Right atrium auricular region (tissue), 2 donors: ENCODE measurements around the gene PDIA6. TPM values are rescaled to one million over a fixed set of nuclear protein-coding genes. Genes with fewer than 3 reads are reported as not detected.
A peak's percentile ranks its signal among the peaks of the same experiment; 100 is the strongest.

Experiments used
- DNase-seq: peaks from one replicate; pipeline ENCODE4 v3.0.0-alpha.2; 2019; ENCODE audit warnings: low spot score
- H3K27ac ChIP-seq, 2 donors: fragments of 200-600 bp; sonication (generic); 1 replicate in 1 of 2; 2 replicates in 1 of 2; pipeline ENCODE4 v1.5.1; 2016 to 2019
- H3K27me3 ChIP-seq, 2 donors: fragments of 200-600 bp; sonication (generic); one replicate each; pipeline versions ENCODE4 v1.5.1 to v1.6.0; 2017 to 2019
- H3K36me3 ChIP-seq: fragments of 200-600 bp; sonication (generic); one replicate; pipeline ENCODE4 v1.5.1; 2016
- H3K4me1 ChIP-seq, 2 donors: fragments of 200-600 bp; sonication (generic); one replicate each; pipeline versions ENCODE4 v1.5.1 to v1.6.0; 2017 to 2019
- H3K4me3 ChIP-seq, 2 donors: fragments of 200-600 bp; sonication (generic); 1 replicate in 1 of 2; 2 replicates in 1 of 2; pipeline ENCODE4 v1.5.1; 2017 to 2019; ENCODE audit warnings: mild to moderate bottlenecking in 1 of 2, moderate library complexity in 1 of 2
- H3K9me3 ChIP-seq, 2 donors: fragments of 200-600 bp; sonication (generic); one replicate each; pipeline ENCODE4 v1.5.1; 2019
- total RNA-seq, 2 donors: library from RNA; depleted of rRNA; stranded (reverse); fragments of >200 nt; gene quantifications; one replicate each; pipeline ENCODE4 v1.1.0, GENCODE V29; 2016
- TF ChIP-seq, protein P1 (sequence below), 2 donors: fragments of 200-600 bp; sonication (generic); IDR thresholded peaks; one replicate each; pipeline ENCODE4 v1.5.1; 2019; ENCODE audit warnings: antibody characterized with exemption in 2 of 2

PDIA6 gene
- total RNA-seq, 2 donors from 2014 or later = 89.0 to 94.4 TPM

DNA sequence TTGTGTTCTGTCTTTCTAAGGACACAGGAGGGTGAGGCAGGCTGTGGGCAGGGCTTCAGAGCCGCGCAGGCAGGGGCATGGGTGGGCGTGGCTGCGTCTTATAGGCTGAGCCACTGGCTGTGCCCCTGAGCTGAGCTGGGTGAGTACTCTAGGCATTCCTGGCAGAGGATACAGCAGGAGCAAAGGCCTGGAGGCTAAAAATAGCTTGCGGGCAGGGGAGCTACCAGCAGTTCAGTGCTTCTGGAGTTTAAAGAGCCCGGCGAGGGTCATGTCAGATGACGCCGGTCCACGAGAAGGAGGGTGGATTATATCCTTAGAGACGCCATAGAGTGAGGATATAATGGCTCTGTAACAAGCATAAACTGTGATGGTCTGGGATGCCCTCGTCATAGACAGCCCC is 31.5 kb upstream of the PDIA6 start:
- H3K27ac ChIP-seq = peak overlapping the region; percentile 94 to 98

DNA sequence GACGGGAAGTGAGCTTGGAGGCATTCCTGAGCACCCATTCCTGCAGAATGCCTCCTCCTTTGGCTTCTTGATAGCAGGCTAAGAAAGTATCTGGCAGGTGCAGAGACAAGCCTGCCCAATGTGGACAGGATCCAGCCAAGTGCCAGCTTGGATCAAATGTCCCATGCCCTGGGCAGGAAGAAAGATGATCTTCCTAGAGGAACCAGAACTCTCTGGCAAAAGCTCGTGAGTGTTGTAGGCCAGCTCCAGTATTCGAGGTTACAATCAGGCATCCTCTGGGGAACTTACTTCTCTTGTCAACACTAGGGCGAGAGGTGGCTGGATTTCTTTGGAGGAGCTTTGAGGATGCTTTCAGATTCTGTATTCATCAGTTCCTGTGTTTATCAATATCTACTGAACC is 29.9 kb upstream of the PDIA6 start:
- TF ChIP-seq, protein P1, sequence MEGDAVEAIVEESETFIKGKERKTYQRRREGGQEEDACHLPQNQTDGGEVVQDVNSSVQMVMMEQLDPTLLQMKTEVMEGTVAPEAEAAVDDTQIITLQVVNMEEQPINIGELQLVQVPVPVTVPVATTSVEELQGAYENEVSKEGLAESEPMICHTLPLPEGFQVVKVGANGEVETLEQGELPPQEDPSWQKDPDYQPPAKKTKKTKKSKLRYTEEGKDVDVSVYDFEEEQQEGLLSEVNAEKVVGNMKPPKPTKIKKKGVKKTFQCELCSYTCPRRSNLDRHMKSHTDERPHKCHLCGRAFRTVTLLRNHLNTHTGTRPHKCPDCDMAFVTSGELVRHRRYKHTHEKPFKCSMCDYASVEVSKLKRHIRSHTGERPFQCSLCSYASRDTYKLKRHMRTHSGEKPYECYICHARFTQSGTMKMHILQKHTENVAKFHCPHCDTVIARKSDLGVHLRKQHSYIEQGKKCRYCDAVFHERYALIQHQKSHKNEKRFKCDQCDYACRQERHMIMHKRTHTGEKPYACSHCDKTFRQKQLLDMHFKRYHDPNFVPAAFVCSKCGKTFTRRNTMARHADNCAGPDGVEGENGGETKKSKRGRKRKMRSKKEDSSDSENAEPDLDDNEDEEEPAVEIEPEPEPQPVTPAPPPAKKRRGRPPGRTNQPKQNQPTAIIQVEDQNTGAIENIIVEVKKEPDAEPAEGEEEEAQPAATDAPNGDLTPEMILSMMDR (IDR thresholded peaks at IDR 0.05) = no peak
- no peak overlapping the region for H3K4me3 ChIP-seq
- H3K27me3 ChIP-seq = no peaks in the 10 kb centered on the region
- H3K9me3 ChIP-seq = peaks cover 7 to 18% of the 10 kb centered on the region in 2 donors
- H3K27ac ChIP-seq = no peak overlapping the region
- no peak for DNase-seq
- H3K4me1 ChIP-seq = no peaks in the 10 kb centered on the region
- peaks cover 1% of the 10 kb centered on the region for H3K36me3 ChIP-seq

More for the DNA sequence above, 31.5 kb upstream of the PDIA6 start:
- peaks cover 7 to 18% of the 10 kb centered on the region in 2 donors for H3K9me3 ChIP-seq
- H3K27me3 ChIP-seq = no peaks in the 10 kb centered on the region
- H3K4me3 ChIP-seq = peak overlapping the region; percentile 46 to 51
- TF ChIP-seq, protein P1 (IDR thresholded peaks at IDR 0.05) = no peak
- peaks cover 10% of the 10 kb centered on the region for H3K36me3 ChIP-seq
- peak; percentile 85 for DNase-seq
- H3K4me1 ChIP-seq = peaks cover 0 to 10% of the 10 kb centered on the region in 2 donors

DNA sequence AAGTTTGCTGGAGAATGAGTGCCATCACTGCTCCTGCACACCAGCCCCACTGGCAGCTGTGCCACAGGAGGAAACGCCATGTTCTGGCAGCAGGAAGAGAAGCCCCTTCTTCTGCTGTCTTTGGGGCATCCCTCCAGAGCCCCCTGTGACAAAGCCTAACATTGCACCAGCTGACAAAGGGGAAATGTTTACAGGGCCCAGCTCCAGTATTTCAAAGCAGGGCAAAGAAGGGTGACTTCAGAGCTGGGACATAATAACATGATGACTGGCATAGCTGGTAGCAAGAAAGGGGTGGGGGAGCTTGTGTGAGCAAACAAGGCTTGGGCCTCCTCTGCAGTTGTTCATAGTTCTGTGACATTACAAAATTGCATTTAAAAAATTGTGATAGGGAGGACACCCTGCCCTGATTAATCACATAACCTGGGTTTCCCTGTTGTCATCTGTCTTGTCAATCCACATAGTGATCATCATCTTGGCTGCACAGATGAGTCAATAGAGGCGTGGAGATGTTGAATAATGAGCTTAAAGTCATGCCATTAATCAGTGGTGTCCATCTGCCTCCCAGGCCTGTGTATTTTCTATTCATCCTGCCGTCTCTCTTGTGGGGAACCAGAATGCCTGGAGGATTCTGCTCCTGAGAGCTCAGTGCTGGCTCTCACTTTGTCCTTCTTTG is 29.1 kb upstream of the PDIA6 start:
- Histone ChIP-seq H3K27ac (no peak overlapping the region), H3K27me3 (no peaks in the 10 kb centered on the region), H3K4me1 (no peaks in the 10 kb centered on the region), H3K36me3 (no peaks in the 10 kb centered on the region), H3K9me3 (peaks cover 7 to 18% of the 10 kb centered on the region in 2 donors), H3K4me3 (no peak overlapping the region)
- no peak for DNase-seq
- TF ChIP-seq, protein P1 (IDR thresholded peaks at IDR 0.05) = no peak

DNA sequence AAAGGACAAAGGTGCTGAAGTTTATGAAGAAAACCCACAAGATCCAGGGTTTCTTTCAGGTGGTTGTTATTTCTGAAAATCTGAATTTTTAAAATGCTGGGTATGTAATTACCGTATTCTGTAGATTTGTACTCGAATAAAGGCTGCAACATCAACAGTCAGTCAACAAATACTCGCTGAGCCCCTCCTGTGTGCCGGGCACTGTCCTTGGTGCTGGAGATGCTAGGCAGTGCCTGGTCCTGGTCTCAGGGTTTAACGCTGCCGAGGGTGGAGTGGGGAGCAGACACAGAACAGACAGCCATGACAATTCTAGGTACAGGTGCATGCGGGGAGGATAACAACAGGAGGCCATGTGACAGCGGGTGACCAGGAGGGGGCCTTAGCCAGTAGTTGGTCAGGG is 27.2 kb upstream of the PDIA6 start:
- no peak for DNase-seq
- no peak overlapping the region for H3K27ac ChIP-seq
- H3K36me3 ChIP-seq = no peaks in the 10 kb centered on the region
- H3K4me1 ChIP-seq = peaks cover 0 to 8% of the 10 kb centered on the region in 2 donors
- TF ChIP-seq, protein P1 (IDR thresholded peaks at IDR 0.05) = no peak
- H3K27me3 ChIP-seq = no peaks in the 10 kb centered on the region
- no peak overlapping the region for H3K4me3 ChIP-seq
- peaks cover 7 to 18% of the 10 kb centered on the region in 2 donors for H3K9me3 ChIP-seq

DNA sequence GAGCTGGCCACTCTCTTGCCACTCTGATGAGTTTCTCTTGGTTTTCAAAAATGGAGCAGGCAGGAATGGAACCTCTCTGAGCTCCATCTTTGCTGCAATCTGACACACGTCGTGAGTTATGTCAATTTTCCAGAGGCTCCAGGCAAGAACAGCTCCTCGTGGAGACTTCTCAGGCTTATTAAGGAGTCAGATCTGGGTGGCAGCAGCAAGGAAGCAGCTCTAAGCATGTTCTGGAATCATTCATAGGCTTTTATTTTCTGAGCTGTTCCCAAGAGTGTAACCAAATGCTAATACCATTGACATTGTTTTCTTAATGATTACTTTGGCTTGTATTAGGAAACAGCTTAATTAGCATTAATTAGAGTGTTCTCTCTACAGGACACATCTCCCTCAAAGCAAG is 26.1 kb upstream of the PDIA6 start:
- H3K9me3 ChIP-seq = peaks cover 7 to 18% of the 10 kb centered on the region in 2 donors
- DNase-seq = no peak
- H3K4me1 ChIP-seq = peaks cover 0 to 8% of the 10 kb centered on the region in 2 donors
- no peaks in the 10 kb centered on the region for H3K36me3 ChIP-seq
- H3K4me3 ChIP-seq = no peak overlapping the region
- TF ChIP-seq, protein P1 (IDR thresholded peaks at IDR 0.05) = no peak
- H3K27me3 ChIP-seq = no peaks in the 10 kb centered on the region
- H3K27ac ChIP-seq = no peak overlapping the region
